Caco-2 (cell line): ENCODE results near the gene SEMA3F. TPM values are rescaled to one million over a fixed set of nuclear protein-coding genes. Genes with fewer than 3 reads are reported as not detected.

Source experiments
- BruUV-seq: library from RNA; stranded (reverse); fragments of 400-500 nt; replicated peaks from 2 replicates; lab custom pipeline; 2021; lab: Mats Ljungman, UMichigan
- CTCF ChIA-PET: fragments of 300-600 bp; sonication (Branson Sonifier 250); formaldehyde crosslinking; loops from one replicate; lab custom pipeline; 2022; ENCODE audit warnings: antibody characterized with exemption; lab: Charles Lee
- POLR2A ChIA-PET: fragments of 300-600 bp; sonication (Branson Sonifier 250); formaldehyde crosslinking; loops from one replicate; lab custom pipeline; 2022; ENCODE audit warnings: antibody characterized with exemption; lab: Charles Lee
- DNase-seq, 2 experiments: peaks; one replicate each; pipeline versions ENCODE4 v3.0.0 to v3.0.0-alpha.2; 2020 to 2022
- H3K27me3 ChIP-seq: replicated peaks from 2 replicates; pipeline ENCODE4 v1.6.0; 2011; ENCODE audit warnings: low read length; ENCODE audit not compliant: control insufficient read depth, insufficient read depth
- H3K36me3 ChIP-seq: 2 replicates; pipeline ENCODE4 v1.5.1; 2011; ENCODE audit warnings: low read length; ENCODE audit not compliant: control insufficient read depth, insufficient read depth
- H3K4me1 ChIP-seq: fragments of 250-450 bp; sonication (Bioruptor Pico); 2 replicates; pipeline ENCODE4 v1.5.1; 2020; ENCODE audit warnings: mild to moderate bottlenecking
- H3K4me3 ChIP-seq: 2 replicates; pipeline ENCODE4 v1.5.1; 2011; ENCODE audit warnings: low read depth, mild to moderate bottlenecking, control low read depth, low read length
- H3K9me3 ChIP-seq: fragments of 250-450 bp; sonication (Bioruptor Pico); 2 replicates; pipeline ENCODE4 v1.5.1; 2020; ENCODE audit warnings: mild to moderate bottlenecking, moderate library complexity
- H3K27ac Mint-ChIP-seq: one replicate; pipeline ENCODE4 v1.8.0; 2022; ENCODE audit warnings: mixed read lengths; ENCODE audit not compliant: unreplicated experiment
- H3K27me3 Mint-ChIP-seq: one replicate; pipeline ENCODE4 v1.8.0; 2022; ENCODE audit warnings: mixed read lengths; ENCODE audit not compliant: insufficient read depth, unreplicated experiment
- H3K36me3 Mint-ChIP-seq: one replicate; pipeline ENCODE4 v1.8.0; 2022; ENCODE audit warnings: mild to moderate bottlenecking, mixed read lengths; ENCODE audit not compliant: insufficient read depth, unreplicated experiment
- H3K4me1 Mint-ChIP-seq: one replicate; pipeline ENCODE4 v1.8.0; 2022; ENCODE audit warnings: low read depth, mixed read lengths; ENCODE audit not compliant: unreplicated experiment
- H3K4me3 Mint-ChIP-seq: one replicate; pipeline ENCODE4 v1.8.0; 2022; ENCODE audit warnings: mild to moderate bottlenecking, moderate library complexity, mixed read lengths; ENCODE audit not compliant: unreplicated experiment
- H3K9me3 Mint-ChIP-seq: one replicate; pipeline ENCODE4 v1.8.0; 2022; ENCODE audit warnings: mixed read lengths; ENCODE audit not compliant: unreplicated experiment
- CTCF ChIP-seq, 2 experiments: fragments of 200-600 bp in 1 of 2; IDR thresholded peaks; 1 replicate in 1 of 2; 2 replicates in 1 of 2; pipeline versions ENCODE4 v1.5.1 to v1.8.0; 2011 to 2022; ENCODE audit warnings: antibody characterized with exemption in 1 of 2, control low read depth in 1 of 2, inconsistent platforms in 1 of 2, low read depth in 1 of 2, low read length in 1 of 2, mild to moderate bottlenecking in 1 of 2, moderate library complexity in 1 of 2; ENCODE audit not compliant: insufficient read depth in 1 of 2, severe bottlenecking in 1 of 2, unreplicated experiment in 1 of 2
- intact Hi-C: fragments of 100-400 bp; cut with micrococcal nuclease; formaldehyde crosslinking; loops from one replicate; pipeline ENCODE4 v1.10.0; 2022; ENCODE audit not compliant: unreplicated experiment
- total RNA-seq: library from RNA; stranded (reverse); gene quantifications from 2 replicates; pipeline ENCODE4 v1.2.3, GENCODE V29; 2022

The SEMA3F gene
- total RNA-seq, 1 experiment from 2014 or later: 16.5 TPM

- no peak overlapping the region for H3K4me3 Mint-ChIP-seq
- DNase-seq: no peak
- H3K4me1 ChIP-seq: no peaks in the 10 kb centered on the region
- intact Hi-C loops: no loop called here
- no peak for TF ChIP-seq CTCF (IDR thresholded peaks at IDR 0.05; ENCODE audit: insufficient read depth in 1 of 2, low read depth in 1 of 2, low read length in 1 of 2, severe bottlenecking in 1 of 2, unreplicated experiment in 1 of 2)
- ChIA-PET POLR2A (no interaction called here), CTCF (interaction anchor here (0.6 to 1.0 kb wide), 2 partner anchors 8 to 1389 kb away, joined by 3 read pairs; no protein-coding TSS in a partner anchor)
- H3K36me3 Mint-ChIP-seq: peaks cover 6% of the 10 kb centered on the region
- H3K27me3 Mint-ChIP-seq: no peaks in the 10 kb centered on the region
- H3K36me3 ChIP-seq: peaks cover 1% of the 10 kb centered on the region; the same call in 1 of the 2 replicates
- H3K27ac Mint-ChIP-seq: no peak overlapping the region
- H3K27me3 ChIP-seq: no peaks in the 10 kb centered on the region
- BruUV-seq: no TSS peak
- no peaks in the 10 kb centered on the region for H3K4me1 Mint-ChIP-seq
- no peaks in the 10 kb centered on the region for H3K9me3 ChIP-seq
- no peaks in the 10 kb centered on the region for H3K9me3 Mint-ChIP-seq
- no peak overlapping the region for H3K4me3 ChIP-seq
Observed at GRCh38 chr3:50217681-50218080, 62.6 kb downstream of the SEMA3F start.

GRCh38 chr3:50218448-50218847, 63.3 kb downstream of the SEMA3F start:
- H3K36me3 ChIP-seq: peaks cover 1% of the 10 kb centered on the region; the same call in 1 of the 2 replicates

GRCh38 chr3:50219285-50219684, 64.2 kb downstream of the SEMA3F start:
- CTCF ChIA-PET: no interaction called here
- H3K36me3 Mint-ChIP-seq: peaks cover 6% of the 10 kb centered on the region

More at GRCh38 chr3:50218448-50218847, 63.3 kb downstream of the SEMA3F start:
- no peak overlapping the region for H3K27ac Mint-ChIP-seq
- no peaks in the 10 kb centered on the region for H3K4me1 Mint-ChIP-seq
- no peak for DNase-seq
- ChIA-PET CTCF (interaction anchor here (1.0 kb wide), 1 partner anchor 7 kb away, joined by 3 read pairs; no protein-coding TSS in a partner anchor), POLR2A (no interaction called here)
- no peaks in the 10 kb centered on the region for H3K27me3 Mint-ChIP-seq
- Histone ChIP-seq H3K4me3 (no peak overlapping the region), H3K27me3 (no peaks in the 10 kb centered on the region), H3K9me3 (no peaks in the 10 kb centered on the region), H3K4me1 (no peaks in the 10 kb centered on the region)
- TF ChIP-seq CTCF (IDR thresholded peaks at IDR 0.05; ENCODE audit: insufficient read depth in 1 of 2, low read depth in 1 of 2, low read length in 1 of 2, severe bottlenecking in 1 of 2, unreplicated experiment in 1 of 2): no peak
- H3K4me3 Mint-ChIP-seq: no peak overlapping the region
- no peaks in the 10 kb centered on the region for H3K9me3 Mint-ChIP-seq
- BruUV-seq: no TSS peak
- H3K36me3 Mint-ChIP-seq: peaks cover 6% of the 10 kb centered on the region
- intact Hi-C loops: no loop called here

More at GRCh38 chr3:50219285-50219684, 64.2 kb downstream of the SEMA3F start:
- Histone ChIP-seq H3K9me3 (no peaks in the 10 kb centered on the region), H3K36me3 (peaks cover 1% of the 10 kb centered on the region; the same call in 1 of the 2 replicates), H3K4me3 (no peak overlapping the region), H3K27me3 (no peaks in the 10 kb centered on the region), H3K4me1 (no peaks in the 10 kb centered on the region)
- POLR2A ChIA-PET: no interaction called here
- no peaks in the 10 kb centered on the region for H3K9me3 Mint-ChIP-seq
- no TSS peak for BruUV-seq
- intact Hi-C loops: no loop called here
- no peak overlapping the region for H3K27ac Mint-ChIP-seq
- no peaks in the 10 kb centered on the region for H3K27me3 Mint-ChIP-seq
- H3K4me3 Mint-ChIP-seq: no peak overlapping the region
- no peak for TF ChIP-seq CTCF (IDR thresholded peaks at IDR 0.05; ENCODE audit: insufficient read depth in 1 of 2, low read depth in 1 of 2, low read length in 1 of 2, severe bottlenecking in 1 of 2, unreplicated experiment in 1 of 2)
- no peaks in the 10 kb centered on the region for H3K4me1 Mint-ChIP-seq
- no peak for DNase-seq
